GM19328 (cell line): Measurements from ENCODE around the gene CNTROB.

Source experiments
- ATAC-seq: cut with Tn5 transposase; IDR thresholded peaks from one replicate; pipeline ENCODE4 v1.9.1; 2021; ENCODE audit warnings: mild to moderate bottlenecking, moderate library complexity; ENCODE audit not compliant: unreplicated experiment

The CNTROB gene

GRCh38 chr17:7982666-7983065 is 50.7 kb downstream of the CNTROB start:
- ATAC-seq: no peak

- no peak for ATAC-seq
Observed at GRCh38 chr17:7984904-7985303, 52.9 kb downstream of the CNTROB start.

GRCh38 chr17:7987112-7987893 is 55.3 kb downstream of the CNTROB start:
- no peak for ATAC-seq

- no peak for ATAC-seq
Observed at GRCh38 chr17:7988750-7989178, 56.8 kb downstream of the CNTROB start.

GRCh38 chr17:7989781-7990655 is 58.0 kb downstream of the CNTROB start:
- peak; percentile 64 for ATAC-seq

- no peak for ATAC-seq
Observed at GRCh38 chr17:7992516-7992915, 60.5 kb downstream of the CNTROB start.

- no peak for ATAC-seq
Observed at GRCh38 chr17:7992924-7993323, 60.9 kb downstream of the CNTROB start.

- ATAC-seq: no peak
Observed at GRCh38 chr17:7993972-7994589, 62.1 kb downstream of the CNTROB start.

- no peak for ATAC-seq
Observed at GRCh38 chr17:7995724-7996123, 63.7 kb downstream of the CNTROB start.

- ATAC-seq: no peak
Observed at GRCh38 chr17:7997186-7997585, 65.2 kb downstream of the CNTROB start.
